K562 (cell line): ENCODE results near the gene SLC26A8. TPM values are rescaled to one million over a fixed set of nuclear protein-coding genes. Genes with fewer than 3 reads are reported as not detected.

Experiments
- BHLHE40 ChIP-seq: IDR thresholded peaks from 2 replicates; pipeline ENCODE4 v1.6.1; 2011; ENCODE audit warnings: low read length, improper control_type of control experiment
- BRF1 ChIP-seq: IDR thresholded peaks from 3 replicates; pipeline ENCODE4 v1.6.1; 2011; ENCODE audit warnings: borderline replicate concordance, mild to moderate bottlenecking; ENCODE audit not compliant: insufficient read length; ENCODE audit errors: extremely low read depth
- FOXA1 ChIP-seq: fragments of 450-650 bp; IDR thresholded peaks from 2 replicates; pipeline ENCODE4 v1.6.1; 2016; ENCODE audit warnings: mild to moderate bottlenecking, borderline replicate concordance
- HDAC6 ChIP-seq: IDR thresholded peaks from 2 replicates; pipeline ENCODE4 v1.6.1; 2012; ENCODE audit warnings: low read depth, mild to moderate bottlenecking, control low read depth, inconsistent platforms, low read length, moderate library complexity
- HDGF ChIP-seq: fragments of 450-650 bp; IDR thresholded peaks from 2 replicates; pipeline ENCODE4 v1.6.1; 2016
- HNRNPL ChIP-seq: fragments of 200-400 bp; formaldehyde crosslinking; IDR thresholded peaks from 2 replicates; pipeline ENCODE4 v1.6.1; 2017; ENCODE audit warnings: low read depth, mild to moderate bottlenecking, low read length
- ILK ChIP-seq: fragments of 450-650 bp; IDR thresholded peaks from 2 replicates; pipeline ENCODE4 v1.6.1; 2016; ENCODE audit warnings: missing genetic modification characterization, low read depth, mild to moderate bottlenecking, missing compliant biosample characterization, moderate library complexity, borderline replicate concordance
- PRMT5 ChIP-seq: sonication (generic); formaldehyde crosslinking; IDR thresholded peaks from 2 replicates; pipeline ENCODE4 v1.5.0; 2020; ENCODE audit warnings: missing genetic modification reagents
- SRSF7 ChIP-seq: fragments of 200-400 bp; formaldehyde crosslinking; optimal IDR thresholded peaks from 2 replicates; pipeline ENCODE3; 2017; ENCODE audit warnings: mild to moderate bottlenecking, low read depth, low read length
- ZNF589 ChIP-seq: fragments of 200-800 bp; sonication (Bioruptor generic); IDR thresholded peaks from 2 replicates; pipeline ENCODE4 v1.6.1; 2016; ENCODE audit warnings: low read depth, missing genetic modification characterization, missing compliant biosample characterization
- ZNF778 ChIP-seq: fragments of 450-650 bp; formaldehyde crosslinking; IDR thresholded peaks from 2 replicates; pipeline ENCODE4 v1.4.0; 2020; ENCODE audit warnings: mild to moderate bottlenecking, moderate library complexity
- polyA plus RNA-seq, 8 experiments: library from polyadenylated mRNA; depleted of rRNA in 4 of 8; stranded (reverse) in 5 of 8; unstranded in 3 of 8; fragments of >200 nt; fragmentation: Nextera tagmentation in 2 of 8; fragmentation: Illumina TruSeq in 1 of 8; extraction: Ambion mirVana in 2 of 8; extraction: Trizol in 1 of 8; gene quantifications; 2 replicates each; pipeline versions ENCODE4 v1.2.1 to v1.2.3, GENCODE V29; 2011 to 2014; ENCODE audit warnings: inconsistent platforms in 1 of 8, missing spikeins in 1 of 8
- total RNA-seq, 7 experiments: library from RNA; depleted of rRNA in 6 of 7; stranded (reverse); fragments of >200 nt in 6 of 7; fragmentation: Illumina TruSeq in 2 of 7; extraction: Trizol in 2 of 7; gene quantifications; 2 replicates each; pipeline versions ENCODE4 v1.2.1 to v1.2.3, GENCODE V29; 2011 to 2021; ENCODE audit warnings: low replicate concordance in 1 of 7
- TF ChIP-seq, protein P1 (sequence below): fragments of 450-650 bp; IDR thresholded peaks from 2 replicates; pipeline ENCODE4 v1.6.1; 2016; ENCODE audit warnings: mild to moderate bottlenecking
- TF ChIP-seq, protein P2 (sequence below): sonication (generic); formaldehyde crosslinking; IDR thresholded peaks from 2 replicates; pipeline ENCODE4 v1.5.0; 2020; ENCODE audit warnings: missing genetic modification reagents
- TF ChIP-seq, protein P3 (sequence below): fragments of 250-450 bp; sonication (Bioruptor Pico); IDR thresholded peaks from 2 replicates; pipeline ENCODE4 v1.4.0; 2020; ENCODE audit warnings: mild to moderate bottlenecking, moderate library complexity, borderline replicate concordance

The SLC26A8 gene
- total and polyA plus RNA-seq, 9 of the 15 experiments (the other 6 are each of a cell fraction or from before 2014, with no cell fraction given), result not detected

DNA sequence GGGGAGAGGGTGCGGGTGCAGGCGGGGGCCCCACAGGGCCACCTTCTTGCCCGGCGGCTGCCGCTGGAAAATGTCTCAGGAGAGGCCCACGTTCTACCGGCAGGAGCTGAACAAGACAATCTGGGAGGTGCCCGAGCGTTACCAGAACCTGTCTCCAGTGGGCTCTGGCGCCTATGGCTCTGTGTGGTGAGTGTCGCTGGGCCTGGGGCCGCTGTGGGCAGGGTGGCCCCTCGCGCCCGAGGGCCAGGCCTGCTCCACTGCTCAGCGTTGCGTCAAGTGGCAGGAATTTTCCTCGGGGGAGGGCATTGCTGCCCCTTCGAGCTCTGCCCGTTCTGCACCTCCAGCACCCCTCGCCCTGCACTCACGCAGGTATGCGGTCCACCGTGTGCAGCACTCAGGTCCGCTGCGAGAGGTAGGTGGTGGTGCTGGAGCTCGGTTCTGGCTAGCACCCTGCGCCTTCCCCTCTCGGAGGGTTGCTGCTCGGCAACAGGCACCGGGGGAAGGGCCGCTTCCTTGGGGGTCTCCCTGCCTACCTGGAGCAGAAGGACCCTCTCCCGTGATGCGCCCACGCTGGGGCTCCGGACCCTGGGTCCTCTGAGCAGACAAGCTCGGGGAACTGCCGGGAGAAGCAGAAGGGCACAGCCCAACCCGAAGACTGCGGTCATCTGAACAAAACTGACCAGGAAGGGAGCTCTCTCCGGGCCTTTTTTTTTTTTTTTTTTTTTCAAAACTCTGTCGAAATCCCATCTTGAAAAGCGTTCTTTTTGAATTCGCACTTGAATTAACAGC, 3.8 kb upstream of the SLC26A8 start (continued):
- TF ChIP-seq, protein P1, sequence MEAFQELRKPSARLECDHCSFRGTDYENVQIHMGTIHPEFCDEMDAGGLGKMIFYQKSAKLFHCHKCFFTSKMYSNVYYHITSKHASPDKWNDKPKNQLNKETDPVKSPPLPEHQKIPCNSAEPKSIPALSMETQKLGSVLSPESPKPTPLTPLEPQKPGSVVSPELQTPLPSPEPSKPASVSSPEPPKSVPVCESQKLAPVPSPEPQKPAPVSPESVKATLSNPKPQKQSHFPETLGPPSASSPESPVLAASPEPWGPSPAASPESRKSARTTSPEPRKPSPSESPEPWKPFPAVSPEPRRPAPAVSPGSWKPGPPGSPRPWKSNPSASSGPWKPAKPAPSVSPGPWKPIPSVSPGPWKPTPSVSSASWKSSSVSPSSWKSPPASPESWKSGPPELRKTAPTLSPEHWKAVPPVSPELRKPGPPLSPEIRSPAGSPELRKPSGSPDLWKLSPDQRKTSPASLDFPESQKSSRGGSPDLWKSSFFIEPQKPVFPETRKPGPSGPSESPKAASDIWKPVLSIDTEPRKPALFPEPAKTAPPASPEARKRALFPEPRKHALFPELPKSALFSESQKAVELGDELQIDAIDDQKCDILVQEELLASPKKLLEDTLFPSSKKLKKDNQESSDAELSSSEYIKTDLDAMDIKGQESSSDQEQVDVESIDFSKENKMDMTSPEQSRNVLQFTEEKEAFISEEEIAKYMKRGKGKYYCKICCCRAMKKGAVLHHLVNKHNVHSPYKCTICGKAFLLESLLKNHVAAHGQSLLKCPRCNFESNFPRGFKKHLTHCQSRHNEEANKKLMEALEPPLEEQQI, result no peak
- TF ChIP-seq ILK (tag) (no peak), PRMT5 (CRISPR knock-in tag) (no peak), FOXA1 (no peak), SRSF7 (no peak), BRF1 (no peak), BHLHE40 (0 out of 2 replicates have a peak, but pooled peaks have one; percentile 2), HDAC6 (no peak), ZNF589 (CRISPR knock-in tag) (no peak), HDGF (0 out of 2 replicates have a peak, but pooled peaks have one; percentile 62), HNRNPL (no peak; the same call in 1 of the 2 replicates), ZNF778 (CRISPR knock-in tag) (no peak)
- TF ChIP-seq, protein P2, sequence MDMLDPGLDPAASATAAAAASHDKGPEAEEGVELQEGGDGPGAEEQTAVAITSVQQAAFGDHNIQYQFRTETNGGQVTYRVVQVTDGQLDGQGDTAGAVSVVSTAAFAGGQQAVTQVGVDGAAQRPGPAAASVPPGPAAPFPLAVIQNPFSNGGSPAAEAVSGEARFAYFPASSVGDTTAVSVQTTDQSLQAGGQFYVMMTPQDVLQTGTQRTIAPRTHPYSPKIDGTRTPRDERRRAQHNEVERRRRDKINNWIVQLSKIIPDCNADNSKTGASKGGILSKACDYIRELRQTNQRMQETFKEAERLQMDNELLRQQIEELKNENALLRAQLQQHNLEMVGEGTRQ (CRISPR knock-in tag), result no peak
- TF ChIP-seq, protein P3, sequence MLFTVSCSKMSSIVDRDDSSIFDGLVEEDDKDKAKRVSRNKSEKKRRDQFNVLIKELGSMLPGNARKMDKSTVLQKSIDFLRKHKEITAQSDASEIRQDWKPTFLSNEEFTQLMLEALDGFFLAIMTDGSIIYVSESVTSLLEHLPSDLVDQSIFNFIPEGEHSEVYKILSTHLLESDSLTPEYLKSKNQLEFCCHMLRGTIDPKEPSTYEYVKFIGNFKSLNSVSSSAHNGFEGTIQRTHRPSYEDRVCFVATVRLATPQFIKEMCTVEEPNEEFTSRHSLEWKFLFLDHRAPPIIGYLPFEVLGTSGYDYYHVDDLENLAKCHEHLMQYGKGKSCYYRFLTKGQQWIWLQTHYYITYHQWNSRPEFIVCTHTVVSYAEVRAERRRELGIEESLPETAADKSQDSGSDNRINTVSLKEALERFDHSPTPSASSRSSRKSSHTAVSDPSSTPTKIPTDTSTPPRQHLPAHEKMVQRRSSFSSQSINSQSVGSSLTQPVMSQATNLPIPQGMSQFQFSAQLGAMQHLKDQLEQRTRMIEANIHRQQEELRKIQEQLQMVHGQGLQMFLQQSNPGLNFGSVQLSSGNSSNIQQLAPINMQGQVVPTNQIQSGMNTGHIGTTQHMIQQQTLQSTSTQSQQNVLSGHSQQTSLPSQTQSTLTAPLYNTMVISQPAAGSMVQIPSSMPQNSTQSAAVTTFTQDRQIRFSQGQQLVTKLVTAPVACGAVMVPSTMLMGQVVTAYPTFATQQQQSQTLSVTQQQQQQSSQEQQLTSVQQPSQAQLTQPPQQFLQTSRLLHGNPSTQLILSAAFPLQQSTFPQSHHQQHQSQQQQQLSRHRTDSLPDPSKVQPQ, result no peak
